Mesenchymal stem cell (in vitro differentiated cells and primary cell): Measurements from ENCODE around the gene CRYBG1.

Source experiments
- DNase-seq: peaks from one replicate; pipeline ENCODE4 v3.0.0-alpha.2; 2013
- H2AFZ ChIP-seq: one replicate; pipeline ENCODE4 v1.6.1; 2013; ENCODE audit warnings: low read depth, mild to moderate bottlenecking, control low read depth, inconsistent platforms, low read length, moderate library complexity
- H2AK5ac ChIP-seq: 2 replicates; pipeline ENCODE4 v1.6.1; 2013; ENCODE audit warnings: low read length, moderate library complexity, mild to moderate bottlenecking, inconsistent platforms; ENCODE audit not compliant: severe bottlenecking
- H2BK120ac ChIP-seq: one replicate; pipeline ENCODE4 v1.6.1; 2013; ENCODE audit warnings: low read depth, mild to moderate bottlenecking, inconsistent platforms, low read length, moderate library complexity
- H2BK12ac ChIP-seq, 2 experiments: one replicate each; pipeline ENCODE4 v1.6.1; 2013; ENCODE audit warnings: inconsistent platforms in 2 of 2, low read length in 2 of 2, mild to moderate bottlenecking in 2 of 2, moderate library complexity in 2 of 2, control low read depth in 1 of 2
- H2BK15ac ChIP-seq: one replicate; pipeline ENCODE4 v1.6.1; 2013; ENCODE audit warnings: mild to moderate bottlenecking, low read depth, inconsistent platforms; ENCODE audit not compliant: poor library complexity, severe bottlenecking
- H2BK5ac ChIP-seq: 2 replicates; pipeline ENCODE4 v1.6.1; 2013; ENCODE audit warnings: low read depth, mild to moderate bottlenecking, low read length, control low read depth, inconsistent platforms; ENCODE audit not compliant: poor library complexity, severe bottlenecking
- H3K14ac ChIP-seq, 2 experiments: one replicate each; pipeline ENCODE4 v1.6.1; 2013; ENCODE audit warnings: inconsistent platforms in 2 of 2, low read length in 2 of 2, control low read depth in 1 of 2, mild to moderate bottlenecking in 1 of 2, moderate library complexity in 1 of 2
- H3K18ac ChIP-seq, 2 experiments: one replicate each; pipeline ENCODE4 v1.6.1; 2013; ENCODE audit warnings: inconsistent platforms in 2 of 2, low read length in 2 of 2, control low read depth in 1 of 2, low read depth in 1 of 2, mild to moderate bottlenecking in 1 of 2
- H3K23ac ChIP-seq, 2 experiments: one replicate each; pipeline ENCODE4 v1.6.1; 2013; ENCODE audit warnings: inconsistent platforms in 2 of 2, low read length in 2 of 2, mild to moderate bottlenecking in 2 of 2, moderate library complexity in 2 of 2, control low read depth in 1 of 2
- H3K27ac ChIP-seq: 2 replicates; pipeline ENCODE4 v1.5.1; 2013; ENCODE audit warnings: mild to moderate bottlenecking, moderate library complexity, low read length, control low read depth, inconsistent platforms; ENCODE audit not compliant: poor library complexity, severe bottlenecking
- H3K27me3 ChIP-seq, 2 experiments: 2 replicates each; pipeline versions ENCODE4 v1.6.1 to v1.7.0; 2013; ENCODE audit warnings: low read length in 2 of 2, mild to moderate bottlenecking in 2 of 2, moderate library complexity in 2 of 2, control low read depth in 1 of 2, inconsistent platforms in 1 of 2; ENCODE audit not compliant: control insufficient read depth in 1 of 2, insufficient read depth in 1 of 2
- H3K36me3 ChIP-seq, 2 experiments: 2 replicates each; pipeline versions ENCODE4 v1.6.1 to v1.7.0; 2013; ENCODE audit warnings: low read length in 2 of 2, control low read depth in 1 of 2, inconsistent platforms in 1 of 2, low read depth in 1 of 2, mild to moderate bottlenecking in 1 of 2; ENCODE audit not compliant: insufficient read depth in 2 of 2, control insufficient read depth in 1 of 2
- H3K4ac ChIP-seq, 2 experiments: one replicate each; pipeline ENCODE4 v1.6.1; 2013; ENCODE audit warnings: inconsistent platforms in 2 of 2, low read length in 2 of 2, mild to moderate bottlenecking in 2 of 2, moderate library complexity in 2 of 2, control low read depth in 1 of 2, low read depth in 1 of 2
- H3K4me1 ChIP-seq: 2 replicates; pipeline ENCODE4 v1.6.1; 2013; ENCODE audit warnings: low read depth, low read length, control low read depth; ENCODE audit not compliant: control insufficient read depth, insufficient read depth
- H3K4me2 ChIP-seq: 2 replicates; pipeline ENCODE4 v1.6.1; 2013; ENCODE audit warnings: low read length, mild to moderate bottlenecking, inconsistent platforms; ENCODE audit not compliant: poor library complexity, severe bottlenecking
- H3K4me3 ChIP-seq, 2 experiments: 2 replicates each; pipeline versions ENCODE4 v1.5.1 to v1.7.0; 2013; ENCODE audit warnings: low read length in 2 of 2, mild to moderate bottlenecking in 2 of 2, control low read depth in 1 of 2, low read depth in 1 of 2; ENCODE audit not compliant: insufficient read depth in 1 of 2
- H3K79me1 ChIP-seq: replicated peaks from 2 replicates; pipeline ENCODE4 v1.6.1; 2013; ENCODE audit warnings: mild to moderate bottlenecking, control low read depth, low read length, inconsistent platforms; ENCODE audit not compliant: poor library complexity, severe bottlenecking
- H3K9ac ChIP-seq: 2 replicates; pipeline ENCODE4 v1.7.0; 2013; ENCODE audit warnings: mild to moderate bottlenecking, low read length, moderate library complexity
- H3K9me3 ChIP-seq: 2 replicates; pipeline ENCODE4 v1.7.0; 2013; ENCODE audit warnings: mild to moderate bottlenecking, low read length; ENCODE audit not compliant: control insufficient read depth
- H4K8ac ChIP-seq: one replicate; pipeline ENCODE4 v1.6.1; 2013; ENCODE audit warnings: inconsistent platforms, mild to moderate bottlenecking, low read length, moderate library complexity
- H4K91ac ChIP-seq: one replicate; pipeline ENCODE4 v1.6.1; 2013; ENCODE audit warnings: mild to moderate bottlenecking, low read length, inconsistent platforms
- WGBS: methylation state at CpG from one replicate; pipeline ENCODE4 v1.1.7; 2013; ENCODE audit warnings: mixed read lengths; 5-methylcytosine and 5-hydroxymethylcytosine counted together

CRYBG1 gene

DNA sequence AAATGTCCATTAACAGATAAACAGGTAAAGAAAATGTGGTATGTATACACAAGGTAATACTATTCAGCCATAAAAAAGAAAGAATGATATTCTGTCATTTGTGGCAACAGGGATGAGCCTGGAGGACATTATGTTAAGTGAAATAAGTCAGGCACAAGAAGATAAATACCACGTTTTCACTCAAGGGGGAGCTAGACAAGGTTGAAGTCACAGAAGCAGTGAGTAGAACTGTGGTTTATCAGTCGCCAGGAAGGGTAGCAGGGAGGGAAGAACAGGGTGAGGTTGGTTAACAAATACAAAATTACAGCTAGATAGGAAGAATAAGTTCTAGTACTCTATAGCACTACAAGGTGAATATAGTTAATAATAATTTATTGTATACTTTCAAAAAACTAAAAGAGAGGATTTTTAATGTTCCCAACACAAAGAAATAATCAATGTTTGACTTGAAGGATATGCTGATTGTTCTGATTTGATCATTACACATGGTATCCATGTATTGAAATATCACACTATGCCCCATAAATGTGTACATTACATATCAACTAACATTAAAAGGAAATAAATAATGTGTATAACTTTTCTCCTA, 247.7 kb downstream of the CRYBG1 start:
- Histone ChIP-seq H3K4me2 (no peak overlapping the region), H3K4ac (no peak overlapping the region), H4K91ac (no peak overlapping the region), H2BK120ac (no peak overlapping the region), H3K36me3 (peaks cover 0 to 2% of the 10 kb centered on the region in 2 experiments), H2AFZ (no peak overlapping the region), H2BK12ac (no peak overlapping the region), H3K27me3 (no peaks in the 10 kb centered on the region), H4K8ac (no peak overlapping the region), H2BK15ac (no peak overlapping the region), H3K18ac (no peak overlapping the region), H3K9me3 (no peaks in the 10 kb centered on the region), H2BK5ac (no peak overlapping the region), H3K14ac (no peak overlapping the region), H3K27ac (no peak overlapping the region), H3K79me1 (peaks cover 4% of the 10 kb centered on the region), H3K9ac (no peak overlapping the region), H3K4me3 (no peak overlapping the region), H3K4me1 (no peaks in the 10 kb centered on the region), H3K23ac (no peak overlapping the region), H2AK5ac (no peak overlapping the region)
- 20% methylated on average over 2 of the region's 2 CpGs for WGBS
- DNase-seq = peak; percentile 72

DNA sequence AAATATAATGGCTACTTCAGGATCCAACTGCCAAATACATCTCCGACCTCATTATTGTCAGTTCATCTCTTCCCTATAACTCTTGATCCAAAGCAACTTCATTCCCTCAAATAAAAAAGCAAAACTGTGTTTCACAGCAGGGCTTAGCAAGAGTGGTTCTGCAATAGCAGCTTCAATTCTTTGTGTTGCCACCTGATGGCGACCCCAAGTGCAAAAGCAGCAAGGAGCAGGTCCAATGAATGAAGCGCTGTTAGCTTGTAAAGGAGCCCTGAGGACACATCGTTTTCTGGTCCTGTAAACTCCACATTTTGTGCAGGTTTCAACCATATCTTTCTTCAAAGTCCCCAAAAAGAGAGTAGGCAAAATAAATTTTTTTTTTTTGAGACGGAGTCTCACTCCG, 249.2 kb downstream of the CRYBG1 start:
- no peak for DNase-seq
- H3K79me1 ChIP-seq = peaks cover 4% of the 10 kb centered on the region
- no peak overlapping the region for H2BK120ac ChIP-seq
- H2AK5ac ChIP-seq = no peak overlapping the region
- no peak overlapping the region for H2BK15ac ChIP-seq
- H3K27me3 ChIP-seq = no peaks in the 10 kb centered on the region
- no peak overlapping the region for H3K23ac ChIP-seq
- no peak overlapping the region for H4K8ac ChIP-seq
- no peak overlapping the region for H3K4ac ChIP-seq
- no peak overlapping the region for H3K4me3 ChIP-seq
- no peak overlapping the region for H3K27ac ChIP-seq
- H2BK12ac ChIP-seq = no peak overlapping the region
- no peak overlapping the region for H3K4me2 ChIP-seq
- no peak overlapping the region for H4K91ac ChIP-seq
- H2BK5ac ChIP-seq = no peak overlapping the region
- H3K9ac ChIP-seq = no peak overlapping the region
- no peaks in the 10 kb centered on the region for H3K9me3 ChIP-seq
- H3K18ac ChIP-seq = no peak overlapping the region
- H3K4me1 ChIP-seq = no peaks in the 10 kb centered on the region
- no peak overlapping the region for H3K14ac ChIP-seq
- H3K36me3 ChIP-seq = peaks cover 0 to 2% of the 10 kb centered on the region in 2 experiments
- 71% methylated on average over 6 of the region's 6 CpGs for WGBS
- no peak overlapping the region for H2AFZ ChIP-seq

DNA sequence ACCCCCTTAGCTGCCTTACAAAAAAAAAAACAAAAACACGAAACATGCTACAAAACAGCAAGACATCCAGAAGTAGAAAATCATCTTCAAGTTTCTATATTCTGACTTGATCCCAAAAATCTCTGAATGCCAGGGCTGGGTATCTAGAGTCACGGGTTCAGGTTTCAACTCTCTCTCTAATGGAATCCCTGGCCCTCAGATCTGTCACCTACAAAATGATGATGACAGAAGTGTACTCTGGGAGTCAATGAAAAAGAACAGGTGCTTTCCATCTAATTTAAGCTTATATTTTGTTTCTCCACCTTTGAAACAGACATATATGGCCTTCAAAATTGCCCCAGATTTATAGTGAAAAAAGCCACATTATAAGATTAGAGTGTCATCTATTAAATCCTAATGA, 250.5 kb downstream of the CRYBG1 start:
- 87% methylated on average over 1 of the region's 2 CpGs for WGBS
- H2BK15ac ChIP-seq = no peak overlapping the region
- H2BK5ac ChIP-seq = no peak overlapping the region
- DNase-seq = no peak
- no peak overlapping the region for H4K8ac ChIP-seq
- no peak overlapping the region for H2AK5ac ChIP-seq
- peaks cover 2% of the 10 kb centered on the region for H3K79me1 ChIP-seq
- no peak overlapping the region for H3K27ac ChIP-seq
- no peak overlapping the region for H3K4me3 ChIP-seq
- H3K9me3 ChIP-seq = no peaks in the 10 kb centered on the region
- H4K91ac ChIP-seq = no peak overlapping the region
- no peak overlapping the region for H2BK12ac ChIP-seq
- H3K4ac ChIP-seq = no peak overlapping the region
- H3K14ac ChIP-seq = no peak overlapping the region
- peaks cover 0 to 2% of the 10 kb centered on the region in 2 experiments for H3K36me3 ChIP-seq
- H3K23ac ChIP-seq = no peak overlapping the region
- H2AFZ ChIP-seq = no peak overlapping the region
- H2BK120ac ChIP-seq = no peak overlapping the region
- H3K4me1 ChIP-seq = no peaks in the 10 kb centered on the region
- H3K18ac ChIP-seq = no peak overlapping the region
- no peak overlapping the region for H3K9ac ChIP-seq
- H3K4me2 ChIP-seq = no peak overlapping the region
- H3K27me3 ChIP-seq = no peaks in the 10 kb centered on the region

GRCh38 chr6:106612671-106613416, 252.3 kb downstream of the CRYBG1 start:
- Histone ChIP-seq H3K4ac (no peak overlapping the region), H3K4me3 (no peak overlapping the region), H3K79me1 (peaks cover 3% of the 10 kb centered on the region), H3K27me3 (no peaks in the 10 kb centered on the region), H3K4me1 (no peaks in the 10 kb centered on the region), H2BK15ac (no peak overlapping the region), H2BK120ac (no peak overlapping the region), H4K91ac (no peak overlapping the region), H4K8ac (no peak overlapping the region), H3K23ac (no peak overlapping the region), H3K9ac (no peak overlapping the region), H3K9me3 (no peaks in the 10 kb centered on the region), H3K18ac (no peak overlapping the region), H3K27ac (no peak overlapping the region), H2BK5ac (no peak overlapping the region), H3K14ac (no peak overlapping the region), H3K36me3 (peaks cover 0 to 2% of the 10 kb centered on the region in 2 experiments), H2AFZ (no peak overlapping the region), H3K4me2 (no peak overlapping the region), H2AK5ac (no peak overlapping the region), H2BK12ac (no peak overlapping the region)
- WGBS = 82% methylated on average over 3 of the region's 9 CpGs
- no peak for DNase-seq
